ENCODE data around the gene CUEDC2. TPM values are rescaled to one million over a fixed set of nuclear protein-coding genes. Genes with fewer than 3 reads are reported as not detected.

Gene CUEDC2
- total RNA-seq, 5 donors from 2014 or later (not counting 1 experiment from before 2014, with no cell fraction given): 32.2 to 41.4 (median 37.8) TPM

GRCh38 chr10:102424145-102424544 lies 8.2 kb downstream of the CUEDC2 start:
- CTCF ChIA-PET: interaction anchor here in 1 of 2 donors (1.6 kb wide), 1 partner anchor 54 kb away, joined by 6 read pairs; no protein-coding TSS in a partner anchor
- Histone ChIP-seq H3K4me1 (ENCODE audit: control insufficient read depth in 1 of 2, extremely low read depth in 1 of 2, insufficient read depth in 2 of 2, low read length in 2 of 2) (peaks cover 18 to 36% of the 10 kb centered on the region in 2 experiments), H3K27me3 (replicated peaks in 1 of 2; ENCODE audit: control insufficient read depth in 2 of 2, extremely low read depth in 1 of 2, insufficient read depth in 2 of 2, low read length in 1 of 2) (peaks cover 0 to 2% of the 10 kb centered on the region in 2 experiments), H3K9me3 (no peaks in the 10 kb centered on the region), H3K36me3 (ENCODE audit: control insufficient read depth in 2 of 2, extremely low read depth in 1 of 2, insufficient read depth in 1 of 2, low read length in 1 of 2) (peaks cover 8 to 12% of the 10 kb centered on the region in 2 donors), H3K27ac (ENCODE audit: low read length) (no peak overlapping the region), H3K4me3 (ENCODE audit: control insufficient read depth in 1 of 2, extremely low read depth in 1 of 2, low read length in 1 of 2) (no peak overlapping the region)
- POLR2A ChIA-PET: no interaction called here
- Mint-ChIP-seq H3K9me3 (no peaks in the 10 kb centered on the region), H3K36me3 (no peaks in the 10 kb centered on the region), H3K4me1 (peaks cover 28 to 43% (median 36%) of the 10 kb centered on the region in 3 donors), H3K27ac (no peak overlapping the region), H3K4me3 (no peak overlapping the region), H3K27me3 (peaks cover 0 to 1% of the 10 kb centered on the region in 2 donors)
- WGBS (ENCODE audit: insufficient coverage): 86% methylated on average over 7 of the region's 9 CpGs
- DNase-seq: no peak
- ATAC-seq (replicated peaks in 1 of 4): no peak

GRCh38 chr10:102423372-102423968 lies 8.9 kb downstream of the CUEDC2 start:
- Mint-ChIP-seq H3K4me3 (peak overlapping the region in 2 of 3 donors; percentile 25 to 98), H3K36me3 (no peaks in the 10 kb centered on the region), H3K4me1 (peaks cover 32 to 47% (median 40%) of the 10 kb centered on the region in 3 donors), H3K27ac (peak overlapping the region in 1 of 2 donors; percentile 61), H3K27me3 (peaks cover 0 to 5% of the 10 kb centered on the region in 2 donors), H3K9me3 (no peaks in the 10 kb centered on the region)
- ChIA-PET CTCF (interaction anchor here in 1 of 2 donors (0.9 to 1.6 kb wide), 3 partner anchors 9 to 55 kb away, joined by 3 to 6 read pairs (median 4); partner anchors contain the start of gene CUEDC2), POLR2A (interaction anchor here (0.5 to 0.6 kb wide), 2 partner anchors 193 to 365 kb away, joined by 3 to 6 read pairs; no protein-coding TSS in a partner anchor)
- DNase-seq: no peak
- Histone ChIP-seq H3K27me3 (replicated peaks in 1 of 2; ENCODE audit: control insufficient read depth in 2 of 2, extremely low read depth in 1 of 2, insufficient read depth in 2 of 2, low read length in 1 of 2) (peaks cover under 1 to 8% of the 10 kb centered on the region in 2 experiments), H3K4me3 (ENCODE audit: control insufficient read depth in 1 of 2, extremely low read depth in 1 of 2, low read length in 1 of 2) (no peak overlapping the region), H3K4me1 (ENCODE audit: control insufficient read depth in 1 of 2, extremely low read depth in 1 of 2, insufficient read depth in 2 of 2, low read length in 2 of 2) (peaks cover 21 to 41% of the 10 kb centered on the region in 2 experiments), H3K27ac (ENCODE audit: low read length) (no peak overlapping the region), H3K36me3 (ENCODE audit: control insufficient read depth in 2 of 2, extremely low read depth in 1 of 2, insufficient read depth in 1 of 2, low read length in 1 of 2) (peaks cover 8 to 12% of the 10 kb centered on the region in 2 donors), H3K9me3 (no peaks in the 10 kb centered on the region)
- WGBS (ENCODE audit: insufficient coverage): 95% methylated on average over 13 of the region's 13 CpGs
- no peak for ATAC-seq (replicated peaks in 1 of 4)

- Histone ChIP-seq H3K27ac (ENCODE audit: low read length) (peak overlapping the region; percentile 50), H3K27me3 (replicated peaks in 1 of 2; ENCODE audit: control insufficient read depth in 2 of 2, extremely low read depth in 1 of 2, insufficient read depth in 2 of 2, low read length in 1 of 2) (peaks cover 5 to 17% of the 10 kb centered on the region in 2 experiments), H3K36me3 (ENCODE audit: control insufficient read depth in 2 of 2, extremely low read depth in 1 of 2, insufficient read depth in 1 of 2, low read length in 1 of 2) (peaks cover 8 to 12% of the 10 kb centered on the region in 2 donors), H3K4me3 (ENCODE audit: control insufficient read depth in 1 of 2, extremely low read depth in 1 of 2, low read length in 1 of 2) (peak overlapping the region; percentile 63 to 84), H3K4me1 (ENCODE audit: control insufficient read depth in 1 of 2, extremely low read depth in 1 of 2, insufficient read depth in 2 of 2, low read length in 2 of 2) (peaks cover 22 to 41% of the 10 kb centered on the region in 2 experiments), H3K9me3 (no peaks in the 10 kb centered on the region)
- WGBS (ENCODE audit: insufficient coverage): 47% methylated on average over 23 of the region's 28 CpGs
- Mint-ChIP-seq H3K4me3 (peak overlapping the region; percentile 95 to 98 (median 95)), H3K9me3 (no peaks in the 10 kb centered on the region), H3K27ac (peak overlapping the region; percentile 61 to 66), H3K36me3 (no peaks in the 10 kb centered on the region), H3K27me3 (peaks cover 7 to 13% of the 10 kb centered on the region in 2 donors), H3K4me1 (peaks cover 32 to 52% (median 40%) of the 10 kb centered on the region in 3 donors)
- ATAC-seq (replicated peaks in 1 of 4) (no peak), DNase-seq (peak in 4 of 35 experiments; percentile 45 to 62 (median 53))
- POLR2A ChIA-PET: interaction anchor here (0.5 to 1.5 kb wide), 6 partner anchors 8 to 364 kb away, joined by 3 to 6 read pairs (median 4); partner anchors contain the start of genes CUEDC2 (in 1 of the 2) and NFKB2 (in 1 of the 2)
- CTCF ChIA-PET: interaction anchor here (0.6 to 1.6 kb wide), 7 partner anchors 10 to 204 kb away, joined by 3 to 6 read pairs (median 3); partner anchors contain the start of gene CUEDC2 (in 1 of the 2)
Measured at GRCh38 chr10:102422545-102423129, 9.7 kb downstream of the CUEDC2 start.

GRCh38 chr10:102421757-102422512 lies 10.4 kb downstream of the CUEDC2 start:
- Mint-ChIP-seq H3K27me3 (peaks cover 12 to 19% of the 10 kb centered on the region in 2 donors), H3K36me3 (no peaks in the 10 kb centered on the region), H3K27ac (peak overlapping the region; percentile 66 to 95), H3K4me1 (peaks cover 32 to 52% (median 40%) of the 10 kb centered on the region in 3 donors), H3K9me3 (no peaks in the 10 kb centered on the region), H3K4me3 (peak overlapping the region; percentile 95 to 98 (median 95))
- no peaks in the 10 kb centered on the region for H3K9me3 ChIP-seq
- peak overlapping the region; percentile 71 for H3K27ac ChIP-seq (ENCODE audit: low read length)
- ATAC-seq (replicated peaks in 1 of 4) (peak; percentile 6 to 21 (median 7)), DNase-seq (peak in 1 of 35 experiments; percentile 52)
- CTCF ChIA-PET: interaction anchor here (0.6 to 1.2 kb wide), 5 partner anchors 11 to 292 kb away, joined by 3 to 5 read pairs (median 3); partner anchors contain the start of genes ARL3 (in 1 of the 2) and CUEDC2 (in 1 of the 2)
- H3K4me3 ChIP-seq (ENCODE audit: control insufficient read depth in 1 of 2, extremely low read depth in 1 of 2, low read length in 1 of 2): peak overlapping the region; percentile 63 to 84
- POLR2A ChIA-PET: interaction anchor here (0.6 to 1.5 kb wide), 3 partner anchors 11 to 54 kb away, joined by 3 to 4 read pairs (median 4); partner anchors contain the start of genes CUEDC2 (in 1 of the 2) and NFKB2 (in 1 of the 2)
- peaks cover 5 to 24% of the 10 kb centered on the region in 2 experiments for H3K27me3 ChIP-seq (replicated peaks in 1 of 2; ENCODE audit: control insufficient read depth in 2 of 2, extremely low read depth in 1 of 2, insufficient read depth in 2 of 2, low read length in 1 of 2)
- H3K36me3 ChIP-seq (ENCODE audit: control insufficient read depth in 2 of 2, extremely low read depth in 1 of 2, insufficient read depth in 1 of 2, low read length in 1 of 2): peaks cover 8 to 12% of the 10 kb centered on the region in 2 donors
- H3K4me1 ChIP-seq (ENCODE audit: control insufficient read depth in 1 of 2, extremely low read depth in 1 of 2, insufficient read depth in 2 of 2, low read length in 2 of 2): peaks cover 22 to 41% of the 10 kb centered on the region in 2 experiments
- 5% methylated on average over 52 of the region's 62 CpGs for WGBS (ENCODE audit: insufficient coverage)

- Histone ChIP-seq H3K9me3 (no peaks in the 10 kb centered on the region), H3K27ac (ENCODE audit: low read length) (peak overlapping the region; percentile 71), H3K4me3 (ENCODE audit: control insufficient read depth in 1 of 2, extremely low read depth in 1 of 2, low read length in 1 of 2) (peak overlapping the region; percentile 63 to 84), H3K27me3 (replicated peaks in 1 of 2; ENCODE audit: control insufficient read depth in 2 of 2, extremely low read depth in 1 of 2, insufficient read depth in 2 of 2, low read length in 1 of 2) (peaks cover 5 to 29% of the 10 kb centered on the region in 2 experiments), H3K4me1 (ENCODE audit: control insufficient read depth in 1 of 2, extremely low read depth in 1 of 2, insufficient read depth in 2 of 2, low read length in 2 of 2) (peaks cover 22 to 41% of the 10 kb centered on the region in 2 experiments), H3K36me3 (ENCODE audit: control insufficient read depth in 2 of 2, extremely low read depth in 1 of 2, insufficient read depth in 1 of 2, low read length in 1 of 2) (peaks cover 8 to 12% of the 10 kb centered on the region in 2 donors)
- peaks cover 13 to 21% of the 10 kb centered on the region in 2 donors for H3K27me3 Mint-ChIP-seq
- H3K27ac Mint-ChIP-seq: peak overlapping the region; percentile 79 to 95
- ATAC-seq (replicated peaks in 1 of 4): no peak
- peaks cover 32 to 52% (median 40%) of the 10 kb centered on the region in 3 donors for H3K4me1 Mint-ChIP-seq
- DNase-seq: no peak
- ChIA-PET CTCF (interaction anchor here (0.7 to 1.2 kb wide), 3 partner anchors 11 to 293 kb away, joined by 3 read pairs; partner anchors contain the start of genes ARL3 (in 1 of the 2) and CUEDC2 (in 1 of the 2)), POLR2A (interaction anchor here in 1 of 2 donors (1.1 to 1.5 kb wide), 2 partner anchors 11 to 26 kb away, joined by 3 to 4 read pairs; partner anchors contain the start of genes CUEDC2 and NFKB2)
- 0% methylated on average over 14 of the region's 14 CpGs for WGBS (ENCODE audit: insufficient coverage)
- H3K36me3 Mint-ChIP-seq: no peaks in the 10 kb centered on the region
- H3K9me3 Mint-ChIP-seq: no peaks in the 10 kb centered on the region
- H3K4me3 Mint-ChIP-seq: peak overlapping the region; percentile 95 to 98 (median 95)
Measured at GRCh38 chr10:102421507-102421756, 10.9 kb downstream of the CUEDC2 start.
